22Rv1 (cell line): ENCODE measurements around the gene UGT2A1.
A peak's percentile ranks its signal among the peaks of the same experiment; 100 is the strongest.

ENCODE experiments used
- CTCF ChIP-seq: fragments of 450-650 bp; IDR thresholded peaks from 2 replicates; pipeline ENCODE4 v1.5.1; 2017; ENCODE audit warnings: mild to moderate bottlenecking
- ZFX ChIP-seq: fragments of 450-650 bp; IDR thresholded peaks from 2 replicates; pipeline ENCODE4 v1.6.1; 2017; ENCODE audit warnings: antibody characterized with exemption, borderline replicate concordance

- TF ChIP-seq CTCF: peak; percentile 84
- no peak for TF ChIP-seq ZFX
Measured at GRCh38 chr4:69617083-69617694, 35.9 kb downstream of the UGT2A1 start.
